LHCN-M2 (cell line): ENCODE measurements around the gene TGFBR3. TPM values are rescaled to one million over a fixed set of nuclear protein-coding genes. Genes with fewer than 3 reads are reported as not detected.

Source experiments
- DNase-seq: peaks from one replicate; pipeline ENCODE4 v3.0.0-alpha.2; 2012; ENCODE audit warnings: low read depth
- polyA plus RNA-seq: library from polyadenylated mRNA; unstranded; fragments of >200 nt; gene quantifications from one replicate; pipeline ENCODE4 v1.2.1, GENCODE V29; 2012; ENCODE audit warnings: missing spikeins
- total RNA-seq: library from RNA; depleted of rRNA; stranded (reverse); fragments of >200 nt; gene quantifications from 2 replicates; pipeline ENCODE4 v1.2.3, GENCODE V29; 2014; rRNA removed

TGFBR3 gene
- 2.6 and 3.2 TPM in 2 replicates for total RNA-seq
- polyA plus RNA-seq: 0.78 TPM

GRCh38 chr1:91885716-91886506 is at the start of gene TGFBR3:
TGFBR3 (minus strand) TSS chr1:91886151; CDS start chr1:91861531, 24,620 bp downstream.
- peak; percentile 93 for DNase-seq

DNA sequence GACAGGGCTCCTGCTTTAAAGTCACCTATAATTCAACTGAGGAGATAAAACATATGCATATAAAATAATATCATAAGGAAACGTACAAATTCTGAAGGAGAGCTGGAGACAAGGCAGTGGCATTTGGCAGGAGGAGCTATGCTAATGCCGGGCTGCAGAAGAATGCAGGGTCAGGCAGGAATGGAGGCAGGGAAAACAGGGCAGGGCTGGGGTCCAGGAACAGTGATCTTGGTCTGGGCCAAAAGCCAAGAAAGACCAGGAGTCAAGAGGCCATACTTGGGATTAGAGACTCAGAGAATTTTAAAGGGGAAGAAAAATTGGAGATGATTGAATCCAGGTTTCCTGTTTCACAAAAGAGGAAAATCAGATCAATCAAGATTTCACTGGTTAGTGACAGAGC is 43.3 kb upstream of the TGFBR3 start:
- peak; percentile 5 for DNase-seq

DNA sequence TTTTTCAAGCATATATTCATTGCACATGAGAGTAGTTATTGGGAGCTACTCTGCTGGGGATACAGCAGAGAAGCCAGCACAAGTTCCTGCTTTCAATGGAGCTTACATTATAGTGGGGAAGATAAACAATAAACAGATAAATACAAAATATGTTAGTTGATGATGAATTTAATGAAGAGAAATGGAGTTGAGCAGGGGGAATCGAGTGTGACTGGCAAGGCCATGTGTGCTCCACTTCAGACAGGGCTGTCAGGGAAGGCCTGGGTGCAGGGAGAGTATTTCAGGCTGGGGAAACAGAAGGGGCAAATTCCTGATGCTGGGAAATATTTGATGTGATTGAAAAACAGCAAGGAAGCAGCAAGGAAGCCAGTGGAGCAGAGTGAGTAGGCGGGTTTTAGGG is 42.1 kb upstream of the TGFBR3 start:
- DNase-seq: no peak

- DNase-seq: no peak
Measured at GRCh38 chr1:91925644-91926435, 39.9 kb upstream of the TGFBR3 start.

DNA sequence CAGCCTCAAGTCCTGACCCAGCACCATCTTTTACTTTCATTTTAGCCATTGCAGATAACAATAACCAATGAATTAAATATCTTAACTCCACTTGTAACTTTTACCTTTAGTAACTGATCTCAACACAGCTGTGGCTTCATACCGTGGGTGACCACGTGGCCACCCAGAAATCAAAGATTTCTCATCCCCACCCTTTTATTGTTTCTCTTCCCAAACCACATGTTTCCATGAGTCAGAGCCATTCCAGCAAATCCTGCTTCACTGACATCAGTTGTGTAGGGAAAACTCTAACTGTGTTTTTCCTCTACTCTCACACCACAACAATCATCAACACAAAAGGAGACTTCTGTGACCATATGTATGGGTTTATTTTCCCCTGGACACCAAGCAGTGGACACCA is 38.2 kb upstream of the TGFBR3 start:
- DNase-seq: peak; percentile 76

GRCh38 chr1:91919962-91920361 is 34.0 kb upstream of the TGFBR3 start:
- DNase-seq: no peak

GRCh38 chr1:91916811-91917460 is 31.0 kb upstream of the TGFBR3 start:
- DNase-seq: no peak

- no peak for DNase-seq
Measured at GRCh38 chr1:91916046-91916445, 30.1 kb upstream of the TGFBR3 start.

GRCh38 chr1:91913018-91913417 is 27.1 kb upstream of the TGFBR3 start:
- DNase-seq: no peak

DNA sequence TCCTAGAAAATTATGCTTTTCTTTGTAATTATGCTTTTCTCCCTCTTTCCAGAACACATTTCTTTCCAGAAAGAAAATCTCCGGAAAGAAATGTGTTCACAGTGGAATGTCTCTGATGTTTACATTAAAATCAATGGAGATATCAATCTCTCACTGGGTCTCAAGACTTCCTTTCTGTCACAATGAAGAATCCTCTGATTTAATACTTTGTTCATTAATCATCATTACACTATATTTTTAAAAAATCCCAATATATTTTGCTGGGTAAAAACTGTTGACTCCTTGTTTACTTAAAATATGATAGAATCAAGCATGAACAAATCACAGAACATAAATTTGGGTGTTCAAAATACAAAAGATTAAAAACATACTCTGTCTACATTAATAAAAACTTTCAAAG is 26.3 kb upstream of the TGFBR3 start:
- DNase-seq: no peak

DNA sequence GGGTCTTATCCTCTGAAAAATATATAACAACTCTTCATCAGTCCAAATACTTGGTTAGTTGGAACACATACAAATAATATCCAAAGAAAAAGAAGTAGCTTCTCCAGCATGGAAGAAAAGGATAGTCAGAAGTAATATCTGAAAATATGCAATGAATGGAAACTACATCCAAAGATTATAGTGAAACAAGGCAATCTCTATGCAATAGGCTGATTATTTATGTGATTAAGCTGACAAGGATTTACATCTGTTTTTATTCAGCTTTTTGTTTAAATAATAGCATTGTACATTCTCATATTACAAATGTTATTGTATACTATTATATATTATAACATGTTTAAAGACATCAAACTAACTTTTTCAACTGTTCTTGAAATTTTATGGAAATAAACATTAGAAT is 15.3 kb upstream of the TGFBR3 start:
- no peak for DNase-seq

DNA sequence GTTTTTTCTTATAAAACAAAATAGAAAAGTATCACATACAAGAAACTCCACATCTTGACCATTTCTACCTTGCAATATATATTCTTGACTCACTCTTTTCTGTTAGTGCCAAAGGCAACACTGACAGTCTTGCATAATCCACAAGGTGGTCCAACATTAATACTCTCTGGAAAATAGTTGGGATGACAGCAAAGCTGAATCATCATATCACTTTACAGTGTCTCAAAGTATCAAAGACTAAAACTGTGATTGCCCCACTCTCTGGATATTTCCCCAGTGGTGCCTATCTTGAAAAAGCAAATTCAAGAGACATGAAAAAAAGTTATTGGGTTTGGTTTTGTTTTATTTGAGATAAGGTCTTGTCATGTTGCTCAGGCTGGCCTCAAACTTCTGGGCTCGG is 14.6 kb upstream of the TGFBR3 start:
- peak; percentile 88 for DNase-seq

- no peak for DNase-seq
Measured at GRCh38 chr1:91897016-91897415, 11.1 kb upstream of the TGFBR3 start.

DNA sequence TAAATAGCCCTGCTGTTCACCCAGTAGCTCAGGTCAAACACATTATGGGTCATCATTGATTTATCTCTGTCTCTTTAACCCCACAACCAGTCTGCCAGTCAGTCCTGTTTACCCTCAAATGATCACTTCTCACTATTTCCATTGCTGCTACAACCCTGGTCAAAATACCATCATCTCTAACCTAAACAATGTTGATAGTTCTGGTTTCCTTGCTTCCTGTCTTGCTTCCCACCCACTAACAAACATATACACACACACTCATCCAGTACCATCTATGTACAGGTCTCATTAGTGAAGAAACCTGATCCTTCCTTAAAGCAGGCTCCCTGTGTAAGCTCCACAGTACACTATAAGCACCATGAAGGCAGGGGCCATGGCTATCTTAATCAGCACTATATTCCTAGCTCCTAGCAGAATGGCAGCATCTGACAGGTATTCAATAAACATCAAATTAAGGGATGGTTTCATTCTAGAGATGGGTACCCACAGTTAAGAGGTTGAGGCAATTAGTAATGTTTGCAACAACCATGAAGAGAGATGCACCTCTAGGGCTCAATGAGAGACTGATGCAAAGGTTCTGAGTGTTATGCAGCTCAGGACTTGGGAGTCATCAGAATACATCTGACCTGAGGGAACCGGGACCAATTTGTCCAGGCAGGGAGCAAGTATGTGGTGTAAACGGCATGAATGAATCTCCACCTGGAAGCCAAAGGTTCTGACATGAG is 10.0 kb upstream of the TGFBR3 start:
- DNase-seq: no peak

GRCh38 chr1:91894036-91894761 is 8.2 kb upstream of the TGFBR3 start:
- DNase-seq: no peak

DNA sequence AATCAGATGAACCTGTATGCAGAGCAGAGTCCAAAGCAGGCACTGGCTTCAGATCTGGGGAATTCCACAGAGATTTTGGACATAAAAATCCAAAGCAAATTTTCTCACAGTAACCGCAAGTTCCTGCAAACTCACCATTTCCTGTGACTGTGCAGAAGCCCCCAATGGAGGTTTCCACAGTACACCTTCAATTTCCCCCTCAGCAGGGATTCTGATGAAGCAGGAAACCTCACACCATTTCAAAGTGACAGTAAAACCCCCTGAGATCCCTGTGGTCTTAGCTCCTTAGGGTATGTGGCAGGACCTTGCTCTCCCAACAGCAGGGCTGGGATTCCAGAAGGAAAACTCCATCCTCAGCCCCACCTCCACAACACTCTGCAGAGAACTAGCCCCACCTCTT is 6.0 kb upstream of the TGFBR3 start:
- DNase-seq: no peak

DNA sequence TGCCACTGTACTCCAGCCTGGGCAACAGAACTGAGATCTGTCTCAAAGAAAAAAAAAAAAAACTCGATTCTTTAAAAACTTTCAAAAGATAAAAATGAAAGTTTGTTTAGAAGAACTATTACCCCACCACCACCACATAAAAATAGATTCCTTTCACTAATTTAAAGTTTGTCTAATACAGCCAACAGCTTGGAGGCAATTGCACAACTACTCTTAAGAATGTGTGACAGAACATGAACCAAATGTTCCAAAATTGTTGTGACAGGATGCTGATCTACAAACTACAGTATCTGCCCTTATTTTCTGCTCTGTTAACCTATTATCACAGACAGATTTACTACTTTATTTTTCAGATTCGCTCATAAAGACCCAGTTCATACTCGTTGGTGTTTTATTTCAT is 5.5 kb upstream of the TGFBR3 start:
- peak; percentile 34 for DNase-seq

GRCh38 chr1:91889717-91890459 is 3.9 kb upstream of the TGFBR3 start:
- DNase-seq: no peak

DNA sequence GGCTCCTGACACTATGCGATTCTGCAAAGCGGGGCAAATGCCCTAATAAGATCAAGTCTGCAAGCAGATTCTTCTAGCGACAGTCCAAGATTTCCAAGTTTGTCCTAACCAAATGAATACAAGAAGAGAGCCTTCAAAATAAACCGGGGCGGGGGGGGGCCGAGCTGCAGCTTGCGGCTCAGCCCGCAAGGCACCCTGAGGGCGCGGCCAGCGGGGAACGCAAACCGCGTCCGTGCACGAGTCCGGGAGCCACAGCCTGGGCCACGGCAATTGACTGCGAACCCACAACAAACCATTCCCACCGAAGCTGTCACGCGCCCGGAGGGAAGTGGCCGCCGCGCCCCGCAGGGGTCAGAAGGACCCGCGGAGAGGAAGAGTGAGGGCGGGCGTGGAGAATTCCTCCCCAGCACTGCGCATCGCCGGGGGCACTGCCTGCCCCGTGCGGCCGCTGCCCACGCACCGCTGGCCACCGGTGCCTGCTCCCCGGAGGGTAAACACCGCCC is 687 bp downstream of the TGFBR3 start:
- no peak for DNase-seq
